GM21526 (cell line): ENCODE results near the gene SYT8.
"Not testable (repeated sequence)": the region's sequence is repeated elsewhere in the genome, so short reads cannot be mapped to it uniquely, and the experiment has no call there.

Experiments
- ATAC-seq: cut with Tn5 transposase; IDR thresholded peaks from one replicate; pipeline ENCODE4 v1.9.1; 2021; ENCODE audit warnings: moderate library complexity; ENCODE audit not compliant: unreplicated experiment, low FRiP score

The SYT8 gene

GRCh38 chr11:1834779-1835670 is at the start of gene SYT8:
SYT8 (plus strand) TSS chr11:1834990; CDS start chr11:1835106, 116 bp downstream.
- ATAC-seq, result no peak

GRCh38 chr11:1785749-1786413 is 48.9 kb upstream of the SYT8 start:
- ATAC-seq, result no peak

- no peak for ATAC-seq
Measured at GRCh38 chr11:1786466-1786865, 48.3 kb upstream of the SYT8 start.

- ATAC-seq, result no peak
Measured at GRCh38 chr11:1791912-1792311, 42.9 kb upstream of the SYT8 start.

- no peak for ATAC-seq
Measured at GRCh38 chr11:1792461-1792860, 42.3 kb upstream of the SYT8 start.

GRCh38 chr11:1793081-1793480 is 41.7 kb upstream of the SYT8 start:
- no peak for ATAC-seq

GRCh38 chr11:1796413-1797011 is 38.3 kb upstream of the SYT8 start:
- ATAC-seq, result no peak

GRCh38 chr11:1797391-1798125 is 37.2 kb upstream of the SYT8 start:
- no peak for ATAC-seq

GRCh38 chr11:1803246-1803645 is 31.5 kb upstream of the SYT8 start:
- no peak for ATAC-seq

- not testable (repeated sequence) for ATAC-seq
Measured at GRCh38 chr11:1803835-1804519, 30.8 kb upstream of the SYT8 start.

GRCh38 chr11:1805525-1805924 is 29.3 kb upstream of the SYT8 start:
- no peak for ATAC-seq

- ATAC-seq, result no peak
Measured at GRCh38 chr11:1807264-1807995, 27.4 kb upstream of the SYT8 start.

GRCh38 chr11:1810761-1811160 is 24.0 kb upstream of the SYT8 start:
- ATAC-seq, result no peak

GRCh38 chr11:1812274-1812673 is 22.5 kb upstream of the SYT8 start:
- no peak for ATAC-seq

- no peak for ATAC-seq
Measured at GRCh38 chr11:1812801-1813200, 22.0 kb upstream of the SYT8 start.

GRCh38 chr11:1813356-1813755 is 21.4 kb upstream of the SYT8 start:
- ATAC-seq, result not testable (repeated sequence)

- no peak for ATAC-seq
Measured at GRCh38 chr11:1814691-1815090, 20.1 kb upstream of the SYT8 start.

GRCh38 chr11:1815311-1815710 is 19.5 kb upstream of the SYT8 start:
- ATAC-seq, result no peak

- no peak for ATAC-seq
Measured at GRCh38 chr11:1815751-1816150, 19.0 kb upstream of the SYT8 start.

- ATAC-seq, result no peak
Measured at GRCh38 chr11:1817000-1817399, 17.8 kb upstream of the SYT8 start.
